Hepatocyte (in vitro differentiated cells): ENCODE measurements around the gene ZNF652.

ENCODE experiments used
- CTCF ChIP-seq: fragments of 200-600 bp; sonication (generic); IDR thresholded peaks from 2 replicates; pipeline ENCODE4 v1.5.1; 2016; ENCODE audit warnings: antibody characterized with exemption, mild to moderate bottlenecking; ENCODE audit not compliant: poor library complexity
- EZH2 ChIP-seq: fragments of 200-600 bp; sonication (generic); IDR thresholded peaks from 2 replicates; pipeline ENCODE4 v1.6.1; 2016; ENCODE audit warnings: antibody characterized with exemption, mild to moderate bottlenecking, borderline replicate concordance
- EZH2phosphoT487 ChIP-seq: fragments of 200-600 bp; sonication (generic); IDR thresholded peaks from one replicate; pipeline ENCODE4 v1.6.1; 2018; ENCODE audit warnings: antibody characterized with exemption, mild to moderate bottlenecking, low read depth, moderate library complexity; ENCODE audit not compliant: unreplicated experiment, severe bottlenecking

DNA sequence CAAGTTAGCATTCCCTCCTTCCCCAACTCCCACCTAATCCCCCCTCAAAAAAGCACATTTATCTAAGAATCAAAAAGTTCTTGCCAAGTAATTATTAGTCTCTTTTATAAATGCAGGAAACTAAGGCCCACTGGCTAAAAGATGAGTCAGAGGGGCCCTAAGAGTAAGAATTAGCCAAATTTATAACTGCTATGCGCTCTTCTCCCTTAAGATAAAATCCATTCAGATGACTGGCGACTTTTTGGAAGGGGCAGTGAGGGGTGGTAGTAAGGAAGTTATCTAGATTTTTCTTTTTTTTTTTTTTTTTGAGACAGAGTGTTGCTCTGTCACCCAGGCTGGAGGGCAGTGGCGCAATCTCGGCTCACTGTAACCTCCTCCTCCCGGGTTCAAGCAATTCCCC, 17.1 kb downstream of the ZNF652 start:
- TF ChIP-seq CTCF (no peak), EZH2 (no peak), EZH2phosphoT487 (no peak)
